Stomach (tissue), 4 donors: ENCODE data around the gene SOCS7.

Experiments
- CTCF ChIP-seq, 7 experiments: fragments of 450-650 bp in 4 of 7; fragments of 200-600 bp in 3 of 7; sonication (generic) in 3 of 7; IDR thresholded peaks; one replicate each; pipeline ENCODE4 v1.5.1; 2016 to 2019; ENCODE audit warnings: antibody characterized with exemption in 7 of 7, control low read depth in 2 of 7, mild to moderate bottlenecking in 1 of 7
- POLR2AphosphoS5 ChIP-seq, 3 donors: sonication (generic); formaldehyde crosslinking; IDR thresholded peaks; one replicate each; pipeline ENCODE4 v1.6.1; 2016; ENCODE audit warnings: antibody characterized with exemption in 3 of 3

- no peak for TF ChIP-seq CTCF (IDR thresholded peaks at IDR 0.05)
- TF ChIP-seq POLR2AphosphoS5 (IDR thresholded peaks at IDR 0.05), result no peak
Observed at GRCh38 chr17:38452719-38453118, 101.1 kb downstream of the SOCS7 start.
